GM12891 (cell line): ENCODE measurements around the gene MMP28.

Experiments
- PAX5 ChIP-seq: IDR thresholded peaks from 2 replicates; pipeline ENCODE4 v1.6.1; 2011; ENCODE audit warnings: low read length, moderate library complexity, mild to moderate bottlenecking; ENCODE audit not compliant: insufficient read depth, severe bottlenecking
- POLR2A ChIP-seq: IDR thresholded peaks from 2 replicates; pipeline ENCODE4 v1.6.1; 2011; ENCODE audit warnings: low read depth, low read length, control low read depth
- TAF1 ChIP-seq: IDR thresholded peaks from 2 replicates; pipeline ENCODE4 v1.6.1; 2011; ENCODE audit warnings: low read depth, low read length, control low read depth

DNA sequence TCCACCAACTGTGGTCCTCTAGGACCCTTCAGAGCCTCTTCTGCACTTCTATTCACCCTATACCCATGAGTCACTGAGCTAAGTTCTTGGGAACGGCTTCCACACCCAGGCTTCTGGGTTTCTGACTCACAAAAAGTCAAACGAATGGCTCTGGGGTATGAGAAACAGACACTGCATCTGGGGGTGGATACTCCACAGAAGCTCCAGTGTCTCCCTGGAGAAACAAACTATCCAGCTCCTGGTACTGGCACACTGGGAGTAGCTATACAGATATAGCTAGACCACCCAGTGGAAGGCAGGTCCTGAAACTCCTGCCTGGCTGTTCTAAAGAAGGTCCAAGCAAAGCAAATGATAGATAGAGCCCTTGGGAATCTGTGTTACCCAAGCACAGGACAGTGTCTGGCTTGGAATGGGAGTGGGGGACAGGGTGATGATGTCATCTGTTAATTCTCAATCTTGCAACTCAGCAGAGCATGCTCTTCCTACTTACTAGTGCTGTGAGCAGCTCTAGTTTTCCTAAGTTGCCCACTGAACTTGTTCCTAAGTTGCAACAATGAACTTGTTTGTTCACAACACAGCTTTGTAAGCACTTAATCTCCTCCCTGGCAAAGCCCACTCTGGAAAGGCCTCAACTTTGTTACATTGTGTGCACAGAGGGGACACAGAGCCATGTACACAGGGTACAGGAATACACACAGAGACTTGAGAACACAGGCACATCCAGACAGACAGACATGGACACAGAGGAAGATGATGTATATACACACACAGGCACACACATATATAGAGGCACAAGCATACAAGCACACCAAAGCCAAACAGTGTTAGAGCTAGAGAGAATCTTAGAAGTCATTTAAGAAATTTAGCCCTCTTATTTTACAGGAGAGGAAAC, 6.7 kb downstream of the MMP28 start:
- TF ChIP-seq POLR2A (no peak), PAX5 (no peak), TAF1 (no peak)
